IMR-90 (cell line): Measurements from ENCODE around the gene NSD2. TPM values are rescaled to one million over a fixed set of nuclear protein-coding genes. Genes with fewer than 3 reads are reported as not detected.

Experiments used
- ATAC-seq: fragments of 200-7000 bp; cut with Tn5 transposase; 2 replicates; pipeline ENCODE4 v1.9.1; 2020; ENCODE audit warnings: low read depth, mild to moderate bottlenecking, moderate library complexity
- BruUV-seq: library from RNA; stranded (reverse); fragments of 400-500 nt; replicated peaks from 2 replicates; lab custom pipeline; 2021; lab: Mats Ljungman, UMichigan
- CTCF ChIA-PET: fragments of 300-600 bp; formaldehyde crosslinking; extraction: SDS; loops from one replicate; lab custom pipeline; 2021; ENCODE audit warnings: antibody characterized with exemption; lab: Yijun Ruan, JAX
- POLR2A ChIA-PET: fragments of 300-600 bp; sonication (Branson Sonifier 250); formaldehyde crosslinking; loops from one replicate; lab custom pipeline; 2022; ENCODE audit warnings: antibody characterized with exemption; ENCODE audit not compliant: unreplicated experiment; lab: Charles Lee
- DNase-seq: peaks from one replicate; pipeline ENCODE4 v3.0.0; 2013
- H2AFZ ChIP-seq: replicated peaks from 2 replicates; pipeline ENCODE3; 2013; ENCODE audit warnings: low read length, mild to moderate bottlenecking; ENCODE audit not compliant: poor library complexity
- H2AK5ac ChIP-seq: 2 replicates; pipeline ENCODE4 v1.6.1; 2013; ENCODE audit warnings: low read depth, low read length, inconsistent platforms
- H2AK9ac ChIP-seq: replicated peaks from 2 replicates; pipeline ENCODE3; 2013; ENCODE audit warnings: mild to moderate bottlenecking, low read depth, low read length, moderate library complexity; ENCODE audit not compliant: poor library complexity
- H2BK120ac ChIP-seq: 2 replicates; pipeline ENCODE4 v1.6.1; 2013; ENCODE audit warnings: low read depth, low read length, inconsistent platforms
- H2BK15ac ChIP-seq: 3 replicates; pipeline ENCODE4 v1.6.1; 2013; ENCODE audit warnings: low read depth, low read length, inconsistent platforms
- H2BK20ac ChIP-seq: 2 replicates; pipeline ENCODE4 v1.6.1; 2013; ENCODE audit warnings: low read depth, mild to moderate bottlenecking, inconsistent platforms, low read length, moderate library complexity
- H2BK5ac ChIP-seq: 2 replicates; pipeline ENCODE4 v1.6.1; 2013; ENCODE audit warnings: mild to moderate bottlenecking, low read depth, low read length, inconsistent platforms; ENCODE audit not compliant: poor library complexity, severe bottlenecking
- H3K14ac ChIP-seq: replicated peaks from 2 replicates; pipeline ENCODE4 v1.6.1; 2013; ENCODE audit warnings: low read depth, low read length, inconsistent platforms
- H3K18ac ChIP-seq: 2 replicates; pipeline ENCODE4 v1.6.1; 2013; ENCODE audit warnings: low read depth, low read length, control low read depth
- H3K23ac ChIP-seq: 2 replicates; pipeline ENCODE4 v1.6.1; 2013; ENCODE audit warnings: low read depth, low read length, inconsistent platforms
- H3K27ac ChIP-seq: 2 replicates; pipeline ENCODE4 v1.5.1; 2013; ENCODE audit warnings: mild to moderate bottlenecking, control low read depth, low read length; ENCODE audit not compliant: insufficient read depth
- H3K27me3 ChIP-seq: 2 replicates; pipeline ENCODE4 v1.6.1; 2013; ENCODE audit warnings: low read length; ENCODE audit not compliant: control insufficient read depth, insufficient read depth
- H3K36me3 ChIP-seq: 2 replicates; pipeline ENCODE4 v1.6.1; 2013; ENCODE audit warnings: low read length, mixed read lengths; ENCODE audit not compliant: control insufficient read depth, insufficient read depth
- H3K4ac ChIP-seq: 2 replicates; pipeline ENCODE4 v1.6.1; 2013; ENCODE audit warnings: low read depth, low read length, inconsistent platforms
- H3K4me1 ChIP-seq: 2 replicates; pipeline ENCODE4 v1.6.1; 2013; ENCODE audit warnings: low read length, mixed read lengths; ENCODE audit not compliant: control insufficient read depth, insufficient read depth
- H3K4me2 ChIP-seq: 2 replicates; pipeline ENCODE4 v1.6.1; 2013; ENCODE audit warnings: low read depth, mild to moderate bottlenecking, control low read depth, low read length, moderate library complexity
- H3K4me3 ChIP-seq: 2 replicates; pipeline ENCODE4 v1.5.1; 2013; ENCODE audit warnings: low read depth, mild to moderate bottlenecking, control low read depth, low read length, moderate library complexity; ENCODE audit not compliant: insufficient read depth
- H3K56ac ChIP-seq: 2 replicates; pipeline ENCODE4 v1.6.1; 2013; ENCODE audit warnings: low read length, inconsistent platforms; ENCODE audit not compliant: insufficient read depth; ENCODE audit errors: extremely low read depth
- H3K79me1 ChIP-seq, 2 experiments: 2 replicates each; pipeline ENCODE4 v1.6.1; 2013; ENCODE audit warnings: low read length in 2 of 2, inconsistent platforms in 1 of 2, low read depth in 1 of 2
- H3K9ac ChIP-seq: 2 replicates; pipeline ENCODE4 v1.6.1; 2013; ENCODE audit warnings: low read depth, low read length, control low read depth
- H3K9me1 ChIP-seq: 2 replicates; pipeline ENCODE4 v1.6.1; 2013; ENCODE audit warnings: low read length, inconsistent platforms; ENCODE audit not compliant: insufficient read depth
- H3K9me3 ChIP-seq: 2 replicates; pipeline ENCODE4 v1.6.1; 2013; ENCODE audit warnings: low read length; ENCODE audit not compliant: control insufficient read depth, insufficient read depth
- H4K20me1 ChIP-seq: 2 replicates; pipeline ENCODE4 v1.6.1; 2013; ENCODE audit warnings: low read length, inconsistent platforms; ENCODE audit not compliant: insufficient read depth
- H4K5ac ChIP-seq: 2 replicates; pipeline ENCODE4 v1.6.1; 2013; ENCODE audit warnings: mild to moderate bottlenecking, low read depth, low read length, control low read depth
- H4K8ac ChIP-seq, 2 experiments: 2 replicates each; pipeline ENCODE4 v1.6.1; 2013; ENCODE audit warnings: low read depth in 2 of 2, low read length in 2 of 2, control low read depth in 1 of 2, inconsistent platforms in 1 of 2
- H4K91ac ChIP-seq: 2 replicates; pipeline ENCODE4 v1.6.1; 2013; ENCODE audit warnings: low read depth, low read length, inconsistent platforms; ENCODE audit not compliant: insufficient read depth
- CHD1 ChIP-seq: IDR thresholded peaks from 2 replicates; pipeline ENCODE4 v1.6.1; 2012; ENCODE audit warnings: low read depth, low read length, improper control_type of control experiment
- MAZ ChIP-seq: IDR thresholded peaks from 2 replicates; pipeline ENCODE4 v1.6.1; 2012; ENCODE audit warnings: low read depth, mild to moderate bottlenecking, low read length, improper control_type of control experiment, moderate library complexity, borderline replicate concordance
- NFE2L2 ChIP-seq: fragments of 150-350 bp; IDR thresholded peaks from 2 replicates; pipeline ENCODE4 v1.6.1; 2016; ENCODE audit warnings: low read depth, mild to moderate bottlenecking, low read length
- POLR2A ChIP-seq: IDR thresholded peaks from 2 replicates; pipeline ENCODE4 v1.6.1; 2012; ENCODE audit warnings: mild to moderate bottlenecking, low read depth, low read length
- RFX5 ChIP-seq: IDR thresholded peaks from 2 replicates; pipeline ENCODE4 v1.8.0; 2012; ENCODE audit warnings: low read depth, mild to moderate bottlenecking, low read length, moderate library complexity
- SMC3 ChIP-seq: fragments of 150-350 bp; IDR thresholded peaks from 2 replicates; pipeline ENCODE4 v1.6.1; 2016; ENCODE audit warnings: low read depth, mild to moderate bottlenecking, antibody characterized with exemption, low read length, moderate library complexity
- USF2 ChIP-seq: fragments of 150-350 bp; IDR thresholded peaks from 2 replicates; pipeline ENCODE4 v1.6.1; 2017; ENCODE audit warnings: mild to moderate bottlenecking, antibody characterized with exemption, low read length, low read depth
- WGBS, 2 experiments: methylation state at CpG; one replicate each; pipeline versions ENCODE4 v1.1.5 to v1.1.7; 2013; ENCODE audit warnings: missing lambda C conversion rate in 2 of 2; ENCODE audit not compliant: insufficient read length in 1 of 2; ENCODE audit errors: extremely low coverage in 2 of 2; 5-methylcytosine and 5-hydroxymethylcytosine counted together
- dilution Hi-C: fragments of 300-500 bp; cut with HindIII; formaldehyde crosslinking; loops from one replicate; pipeline ENCODE4 v1.14.3; 2018; ENCODE audit warnings: low sequenced_read_pairs; ENCODE audit not compliant: unreplicated experiment
- in situ Hi-C: fragments of 300-500 bp; cut with MboI; formaldehyde crosslinking; loops from 3 replicates; pipeline ENCODE4 v1.14.3; 2019; ENCODE audit warnings: low sequenced_read_pairs, inconsistent platforms, mixed read lengths
- intact Hi-C: fragments of 100-400 bp; cut with micrococcal nuclease; formaldehyde crosslinking; loops from 2 replicates; pipeline ENCODE4 v1.10.0; 2022
- polyA plus RNA-seq, 3 experiments: library from polyadenylated mRNA; depleted of rRNA; stranded (reverse); fragments of >200 nt; gene quantifications; 2 replicates each; pipeline ENCODE4 v1.2.3, GENCODE V29; 2012; ENCODE audit warnings: low replicate concordance in 1 of 3
- total RNA-seq: library from RNA; depleted of rRNA; stranded (reverse); fragments of >200 nt; gene quantifications from 2 replicates; pipeline ENCODE4 v1.2.3, GENCODE V29; 2012

NSD2 gene
- total and polyA plus RNA-seq, 2 of the 4 experiments (the other 2 are of a cell fraction): 35.9 to 68.1 TPM

- no peak overlapping the region for H3K4ac ChIP-seq
- TF ChIP-seq USF2 (no peak), MAZ (no peak), SMC3 (no peak), NFE2L2 (no peak), CHD1 (no peak), RFX5 (no peak), POLR2A (no peak)
- H2BK20ac ChIP-seq: no peak overlapping the region
- H3K14ac ChIP-seq: no peak overlapping the region
- no peak overlapping the region for H2AK5ac ChIP-seq
- H2AFZ ChIP-seq: no peak overlapping the region
- no peak overlapping the region for H3K27ac ChIP-seq
- peak overlapping the region; percentile 65 for H2AK9ac ChIP-seq
- ATAC-seq (no peak), DNase-seq (no peak)
- H3K23ac ChIP-seq: no peak overlapping the region
- H4K8ac ChIP-seq: no peak overlapping the region
- no peak overlapping the region for H3K18ac ChIP-seq
- no peak overlapping the region for H3K9ac ChIP-seq
- POLR2A ChIA-PET: no interaction called here
- no peak overlapping the region for H4K5ac ChIP-seq
- peaks cover 37% of the 10 kb centered on the region for H3K36me3 ChIP-seq
- H4K20me1 ChIP-seq: no peaks in the 10 kb centered on the region; the same call in 1 of the 2 replicates
- no peak overlapping the region for H2BK120ac ChIP-seq
- dilution Hi-C loops: no loop called here
- H3K9me1 ChIP-seq: no peaks in the 10 kb centered on the region
- in situ Hi-C loops: no loop called here
- no peak overlapping the region for H3K4me3 ChIP-seq
- H2BK5ac ChIP-seq: no peak overlapping the region
- no peaks in the 10 kb centered on the region for H3K9me3 ChIP-seq
- BruUV-seq: no TSS peak
- WGBS, 2 experiments: no CpG with 5 or more reads among the region's 9 CpGs
- H3K4me1 ChIP-seq: peaks cover 5% of the 10 kb centered on the region; the same call in 1 of the 2 replicates
- no peak overlapping the region for H3K56ac ChIP-seq
- intact Hi-C loops: no loop called here
- H3K4me2 ChIP-seq: no peak overlapping the region
- H2BK15ac ChIP-seq: no peak overlapping the region
- H3K79me1 ChIP-seq: peaks cover 4 to 51% of the 10 kb centered on the region in 2 experiments; a peak in 3 of 4 replicates
- no peak overlapping the region for H4K91ac ChIP-seq
- CTCF ChIA-PET: no interaction called here
- no peaks in the 10 kb centered on the region for H3K27me3 ChIP-seq
Observed at GRCh38 chr4:1953335-1953734, 82.1 kb downstream of the NSD2 start.
